H54 (cell line): ENCODE data around the gene UBTD1.

Experiments used
- DNase-seq: peaks from one replicate; pipeline ENCODE4 v3.0.0; 2011; ENCODE audit warnings: low spot score, mixed read lengths; ENCODE audit not compliant: insufficient read length
- FAIRE-seq: peaks from 3 replicates; lab custom pipeline; 2011; peaks lifted over from hg19 to GRCh38; lab: Jason Lieb, UNC
- POLR2A ChIP-seq: IDR thresholded peaks from 2 replicates; pipeline ENCODE4 v1.6.1; 2011; ENCODE audit warnings: low read depth, mild to moderate bottlenecking, low read length

The UBTD1 gene

GRCh38 chr10:97593421-97593820, 94.7 kb downstream of the UBTD1 start:
- DNase-seq, result no peak
- no peak for TF ChIP-seq POLR2A
- FAIRE-seq, result no peak

- FAIRE-seq (peak; percentile 80), DNase-seq (peak; percentile 86)
- no peak for TF ChIP-seq POLR2A
Observed at GRCh38 chr10:97596101-97597082, 97.7 kb downstream of the UBTD1 start.

DNA sequence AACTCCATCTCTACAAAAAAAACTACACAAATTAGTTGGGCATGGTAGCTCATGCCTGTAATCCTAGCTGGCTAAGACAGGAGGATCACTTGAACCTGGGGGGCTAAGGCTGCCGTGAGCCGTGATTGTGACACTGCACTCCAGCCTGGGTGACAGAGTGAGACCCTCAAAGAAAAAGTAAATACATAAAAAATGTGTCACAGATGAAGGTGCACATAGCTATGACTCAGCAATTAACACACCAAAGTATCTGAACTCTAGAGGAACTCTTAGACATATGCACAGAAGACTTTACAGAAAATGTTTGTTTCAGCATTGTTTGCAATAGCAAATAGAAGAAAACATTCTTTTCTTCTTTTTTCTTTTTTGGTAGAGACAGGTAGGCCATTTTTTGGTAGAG, 99.1 kb downstream of the UBTD1 start:
- DNase-seq (no peak), FAIRE-seq (no peak)
- no peak for TF ChIP-seq POLR2A

DNA sequence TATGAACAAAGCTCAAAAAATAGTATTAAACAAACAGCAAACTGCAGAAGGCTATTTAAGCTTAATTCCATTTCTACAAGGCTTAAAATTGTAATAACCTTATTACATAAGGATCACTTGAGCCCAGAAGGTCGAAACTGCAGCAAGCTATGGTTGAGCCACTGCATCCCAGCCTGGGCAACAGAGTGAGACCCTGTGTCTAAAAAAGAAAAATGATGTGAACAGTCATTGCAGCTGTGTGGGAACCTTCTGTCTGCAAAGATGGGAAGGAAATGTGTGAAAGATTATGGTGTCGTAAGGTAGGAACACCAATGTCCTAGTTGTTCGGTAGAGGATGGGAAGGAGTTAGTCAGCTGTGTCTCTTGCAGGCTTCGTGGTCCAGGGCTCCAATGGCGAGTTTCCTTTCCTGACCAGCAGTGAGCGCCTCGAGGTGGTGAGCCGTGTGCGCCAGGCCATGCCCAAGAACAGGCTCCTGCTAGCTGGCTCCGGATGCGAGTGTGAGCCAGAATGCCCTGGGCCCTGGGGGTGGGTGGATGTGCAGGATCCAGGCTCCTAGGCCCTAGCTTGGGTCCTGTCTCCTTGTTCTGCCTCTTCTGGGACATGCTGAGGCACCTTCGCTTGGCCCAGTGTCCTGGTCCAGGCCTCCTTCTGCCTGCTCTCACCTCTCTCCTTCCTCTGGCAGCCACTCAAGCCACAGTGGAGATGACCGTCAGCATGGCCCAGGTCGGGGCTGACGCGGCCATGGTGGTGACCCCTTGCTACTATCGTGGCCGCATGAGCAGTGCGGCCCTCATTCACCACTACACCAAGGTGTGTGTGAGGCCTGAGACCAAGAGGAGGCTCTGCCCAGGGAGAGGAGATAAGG, 99.9 kb downstream of the UBTD1 start:
- FAIRE-seq (no peak), DNase-seq (no peak)
- TF ChIP-seq POLR2A, result no peak

- DNase-seq (no peak), FAIRE-seq (no peak)
- TF ChIP-seq POLR2A, result no peak
Observed at GRCh38 chr10:97599272-97599619, 100.5 kb downstream of the UBTD1 start.

DNA sequence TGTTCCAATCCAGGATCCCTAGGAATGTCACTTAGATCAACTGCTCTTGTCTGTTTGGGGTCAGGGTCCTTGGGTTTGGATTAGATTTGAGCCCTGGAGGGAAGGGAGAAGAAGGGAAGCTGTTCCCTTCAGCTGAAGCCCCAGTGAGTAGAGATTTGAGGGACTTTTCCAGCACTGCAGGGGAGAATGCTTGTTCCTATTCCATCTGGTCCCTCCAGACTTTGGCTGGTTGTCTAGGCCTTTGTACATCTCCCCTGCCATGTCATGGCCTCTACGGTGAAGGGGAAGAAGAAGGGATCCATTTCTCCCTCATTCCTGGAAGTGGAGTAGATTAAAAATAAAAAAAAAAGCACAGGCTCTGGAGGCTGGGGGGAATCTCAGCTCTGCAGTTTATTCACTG, 101.9 kb downstream of the UBTD1 start:
- no peak for TF ChIP-seq POLR2A
- DNase-seq, result no peak
- FAIRE-seq, result no peak

GRCh38 chr10:97601268-97602215, 102.8 kb downstream of the UBTD1 start:
- DNase-seq, result no peak
- FAIRE-seq, result no peak
- no peak for TF ChIP-seq POLR2A

DNA sequence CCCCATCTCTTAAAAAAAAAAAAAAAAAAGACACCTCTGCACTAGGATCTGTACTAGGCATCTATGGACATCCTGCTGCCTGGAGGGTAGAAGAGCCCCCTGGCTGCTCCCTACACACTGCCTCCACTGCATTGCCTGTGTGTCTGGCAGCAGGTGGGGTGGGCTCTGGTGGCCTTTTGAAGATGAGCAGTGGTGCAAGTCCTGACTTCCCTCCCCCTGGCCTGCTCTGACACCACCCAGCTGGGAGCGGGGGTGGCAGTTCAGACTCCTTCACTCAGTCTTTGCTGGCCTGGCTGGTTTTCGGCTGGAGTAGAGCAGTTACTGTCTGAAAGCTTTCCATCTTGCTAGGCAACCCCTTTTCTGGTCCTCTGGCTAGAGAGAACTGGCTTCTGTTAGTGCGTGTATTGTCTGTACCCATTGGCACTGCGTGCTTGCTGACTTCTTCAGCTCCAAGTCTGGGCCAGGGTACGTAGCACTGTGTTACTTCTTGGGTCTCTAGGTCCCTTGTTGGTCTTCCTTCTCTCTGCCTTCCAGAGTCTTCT, 108.4 kb downstream of the UBTD1 start:
- no peak for TF ChIP-seq POLR2A
- FAIRE-seq (no peak), DNase-seq (no peak)

GRCh38 chr10:97608991-97609561, 110.4 kb downstream of the UBTD1 start:
- DNase-seq, result no peak
- FAIRE-seq, result no peak
- no peak for TF ChIP-seq POLR2A

GRCh38 chr10:97611473-97611872, 112.7 kb downstream of the UBTD1 start:
- no peak for FAIRE-seq
- TF ChIP-seq POLR2A, result no peak
- no peak for DNase-seq

DNA sequence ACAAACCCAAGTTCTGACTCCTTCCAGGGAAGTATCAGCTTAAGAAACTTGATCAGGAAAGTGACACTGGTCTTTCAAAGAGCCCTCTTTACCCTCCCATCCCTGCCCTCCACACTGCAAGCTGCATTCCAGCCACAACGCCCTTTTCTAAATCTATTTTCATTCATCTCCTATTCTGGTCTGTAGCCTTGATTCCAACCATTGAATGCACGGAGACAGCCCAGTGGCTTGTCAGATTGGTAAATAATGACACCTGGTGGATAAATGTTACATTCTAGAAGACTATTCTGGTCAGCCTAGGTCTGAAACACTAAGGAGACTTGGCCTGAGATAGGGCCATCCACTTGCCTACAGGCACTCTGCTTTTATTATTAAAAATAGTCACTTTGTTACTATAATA, 113.7 kb downstream of the UBTD1 start:
- DNase-seq (peak; percentile 62), FAIRE-seq (no peak)
- no peak for TF ChIP-seq POLR2A

DNA sequence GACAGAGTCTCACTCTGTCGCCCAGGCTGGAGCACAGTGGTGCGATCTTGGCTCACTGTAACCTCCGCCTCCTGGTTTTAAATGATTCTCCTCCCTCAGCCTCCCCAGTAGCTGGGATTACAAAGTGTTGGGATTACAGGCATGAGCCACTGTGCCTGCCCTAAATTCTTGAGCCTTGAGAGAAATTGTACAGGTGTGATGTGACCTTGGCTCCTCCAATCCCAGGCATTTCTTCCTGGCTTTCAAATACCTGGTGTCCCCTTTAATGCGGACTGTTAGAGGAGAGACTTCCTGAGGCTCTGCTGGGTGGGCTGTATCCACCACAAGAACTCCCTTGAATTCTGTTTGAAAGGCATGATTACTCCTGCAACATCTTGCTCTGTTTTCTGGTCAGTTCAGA, 119.6 kb downstream of the UBTD1 start:
- DNase-seq (no peak), FAIRE-seq (no peak)
- TF ChIP-seq POLR2A, result no peak

DNA sequence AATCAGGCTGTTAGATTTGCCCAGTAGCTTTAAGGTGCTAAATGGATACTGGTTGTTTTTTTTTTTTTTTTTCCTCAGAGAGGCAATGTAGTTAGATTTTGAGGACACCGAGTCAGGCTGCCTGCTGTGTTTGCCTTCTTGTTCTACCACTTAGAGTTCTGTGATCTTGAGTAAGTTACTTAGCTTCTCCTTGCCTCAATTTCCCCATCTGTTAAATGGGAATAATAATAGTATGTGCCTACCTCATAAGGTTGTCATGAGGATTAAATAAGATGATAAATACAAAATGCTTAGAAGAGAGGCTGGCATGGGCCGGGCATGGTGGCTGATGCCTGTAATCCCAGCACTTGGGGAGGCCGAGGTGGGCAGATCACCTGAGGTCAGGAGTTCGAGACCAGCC, 120.0 kb downstream of the UBTD1 start:
- DNase-seq, result no peak
- no peak for TF ChIP-seq POLR2A
- FAIRE-seq, result no peak
